IMR-90 (cell line): Measurements from ENCODE around the gene ZCCHC14. TPM values are rescaled to one million over a fixed set of nuclear protein-coding genes. Genes with fewer than 3 reads are reported as not detected.

Experiments used
- ATAC-seq: fragments of 200-7000 bp; cut with Tn5 transposase; 2 replicates; pipeline ENCODE4 v1.9.1; 2020; ENCODE audit warnings: low read depth, mild to moderate bottlenecking, moderate library complexity
- BruUV-seq: library from RNA; stranded (reverse); fragments of 400-500 nt; replicated peaks from 2 replicates; lab custom pipeline; 2021; lab: Mats Ljungman, UMichigan
- CTCF ChIA-PET: fragments of 300-600 bp; formaldehyde crosslinking; extraction: SDS; loops from one replicate; lab custom pipeline; 2021; ENCODE audit warnings: antibody characterized with exemption; lab: Yijun Ruan, JAX
- POLR2A ChIA-PET: fragments of 300-600 bp; sonication (Branson Sonifier 250); formaldehyde crosslinking; loops from one replicate; lab custom pipeline; 2022; ENCODE audit warnings: antibody characterized with exemption; ENCODE audit not compliant: unreplicated experiment; lab: Charles Lee
- DNase-seq: peaks from one replicate; pipeline ENCODE4 v3.0.0; 2013
- H2AFZ ChIP-seq: replicated peaks from 2 replicates; pipeline ENCODE3; 2013; ENCODE audit warnings: low read length, mild to moderate bottlenecking; ENCODE audit not compliant: poor library complexity
- H2AK5ac ChIP-seq: 2 replicates; pipeline ENCODE4 v1.6.1; 2013; ENCODE audit warnings: low read depth, low read length, inconsistent platforms
- H2AK9ac ChIP-seq: replicated peaks from 2 replicates; pipeline ENCODE3; 2013; ENCODE audit warnings: mild to moderate bottlenecking, low read depth, low read length, moderate library complexity; ENCODE audit not compliant: poor library complexity
- H2BK120ac ChIP-seq: 2 replicates; pipeline ENCODE4 v1.6.1; 2013; ENCODE audit warnings: low read depth, low read length, inconsistent platforms
- H2BK15ac ChIP-seq: 3 replicates; pipeline ENCODE4 v1.6.1; 2013; ENCODE audit warnings: low read depth, low read length, inconsistent platforms
- H2BK20ac ChIP-seq: 2 replicates; pipeline ENCODE4 v1.6.1; 2013; ENCODE audit warnings: low read depth, mild to moderate bottlenecking, inconsistent platforms, low read length, moderate library complexity
- H2BK5ac ChIP-seq: 2 replicates; pipeline ENCODE4 v1.6.1; 2013; ENCODE audit warnings: mild to moderate bottlenecking, low read depth, low read length, inconsistent platforms; ENCODE audit not compliant: poor library complexity, severe bottlenecking
- H3K14ac ChIP-seq: replicated peaks from 2 replicates; pipeline ENCODE4 v1.6.1; 2013; ENCODE audit warnings: low read depth, low read length, inconsistent platforms
- H3K18ac ChIP-seq: 2 replicates; pipeline ENCODE4 v1.6.1; 2013; ENCODE audit warnings: low read depth, low read length, control low read depth
- H3K23ac ChIP-seq: 2 replicates; pipeline ENCODE4 v1.6.1; 2013; ENCODE audit warnings: low read depth, low read length, inconsistent platforms
- H3K27ac ChIP-seq: 2 replicates; pipeline ENCODE4 v1.5.1; 2013; ENCODE audit warnings: mild to moderate bottlenecking, control low read depth, low read length; ENCODE audit not compliant: insufficient read depth
- H3K27me3 ChIP-seq: 2 replicates; pipeline ENCODE4 v1.6.1; 2013; ENCODE audit warnings: low read length; ENCODE audit not compliant: control insufficient read depth, insufficient read depth
- H3K36me3 ChIP-seq: 2 replicates; pipeline ENCODE4 v1.6.1; 2013; ENCODE audit warnings: low read length, mixed read lengths; ENCODE audit not compliant: control insufficient read depth, insufficient read depth
- H3K4ac ChIP-seq: 2 replicates; pipeline ENCODE4 v1.6.1; 2013; ENCODE audit warnings: low read depth, low read length, inconsistent platforms
- H3K4me1 ChIP-seq: 2 replicates; pipeline ENCODE4 v1.6.1; 2013; ENCODE audit warnings: low read length, mixed read lengths; ENCODE audit not compliant: control insufficient read depth, insufficient read depth
- H3K4me2 ChIP-seq: 2 replicates; pipeline ENCODE4 v1.6.1; 2013; ENCODE audit warnings: low read depth, mild to moderate bottlenecking, control low read depth, low read length, moderate library complexity
- H3K4me3 ChIP-seq: 2 replicates; pipeline ENCODE4 v1.5.1; 2013; ENCODE audit warnings: low read depth, mild to moderate bottlenecking, control low read depth, low read length, moderate library complexity; ENCODE audit not compliant: insufficient read depth
- H3K56ac ChIP-seq: 2 replicates; pipeline ENCODE4 v1.6.1; 2013; ENCODE audit warnings: low read length, inconsistent platforms; ENCODE audit not compliant: insufficient read depth; ENCODE audit errors: extremely low read depth
- H3K79me1 ChIP-seq, 2 experiments: 2 replicates each; pipeline ENCODE4 v1.6.1; 2013; ENCODE audit warnings: low read length in 2 of 2, inconsistent platforms in 1 of 2, low read depth in 1 of 2
- H3K9ac ChIP-seq: 2 replicates; pipeline ENCODE4 v1.6.1; 2013; ENCODE audit warnings: low read depth, low read length, control low read depth
- H3K9me1 ChIP-seq: 2 replicates; pipeline ENCODE4 v1.6.1; 2013; ENCODE audit warnings: low read length, inconsistent platforms; ENCODE audit not compliant: insufficient read depth
- H3K9me3 ChIP-seq: 2 replicates; pipeline ENCODE4 v1.6.1; 2013; ENCODE audit warnings: low read length; ENCODE audit not compliant: control insufficient read depth, insufficient read depth
- H4K20me1 ChIP-seq: 2 replicates; pipeline ENCODE4 v1.6.1; 2013; ENCODE audit warnings: low read length, inconsistent platforms; ENCODE audit not compliant: insufficient read depth
- H4K5ac ChIP-seq: 2 replicates; pipeline ENCODE4 v1.6.1; 2013; ENCODE audit warnings: mild to moderate bottlenecking, low read depth, low read length, control low read depth
- H4K8ac ChIP-seq, 2 experiments: 2 replicates each; pipeline ENCODE4 v1.6.1; 2013; ENCODE audit warnings: low read depth in 2 of 2, low read length in 2 of 2, control low read depth in 1 of 2, inconsistent platforms in 1 of 2
- H4K91ac ChIP-seq: 2 replicates; pipeline ENCODE4 v1.6.1; 2013; ENCODE audit warnings: low read depth, low read length, inconsistent platforms; ENCODE audit not compliant: insufficient read depth
- BHLHE40 ChIP-seq: fragments of 150-350 bp; IDR thresholded peaks from 2 replicates; pipeline ENCODE4 v1.6.1; 2016; ENCODE audit warnings: mild to moderate bottlenecking, low read depth, low read length
- CEBPB ChIP-seq: IDR thresholded peaks from 2 replicates; pipeline ENCODE4 v1.6.1; 2012; ENCODE audit warnings: low read depth, low read length, improper control_type of control experiment
- CHD1 ChIP-seq: IDR thresholded peaks from 2 replicates; pipeline ENCODE4 v1.6.1; 2012; ENCODE audit warnings: low read depth, low read length, improper control_type of control experiment
- FOS ChIP-seq: fragments of 150-350 bp; IDR thresholded peaks from 2 replicates; pipeline ENCODE4 v1.6.1; 2016; ENCODE audit warnings: low read depth, low read length
- MAFK ChIP-seq: IDR thresholded peaks from 2 replicates; pipeline ENCODE4 v1.6.1; 2012; ENCODE audit warnings: low read depth, low read length, improper control_type of control experiment
- MAZ ChIP-seq: IDR thresholded peaks from 2 replicates; pipeline ENCODE4 v1.6.1; 2012; ENCODE audit warnings: low read depth, mild to moderate bottlenecking, low read length, improper control_type of control experiment, moderate library complexity, borderline replicate concordance
- MXI1 ChIP-seq: IDR thresholded peaks from 2 replicates; pipeline ENCODE4 v1.6.1; 2012; ENCODE audit warnings: low read depth, mild to moderate bottlenecking, low read length, moderate library complexity, borderline replicate concordance
- NFE2L2 ChIP-seq: fragments of 150-350 bp; IDR thresholded peaks from 2 replicates; pipeline ENCODE4 v1.6.1; 2016; ENCODE audit warnings: low read depth, mild to moderate bottlenecking, low read length
- POLR2A ChIP-seq: IDR thresholded peaks from 2 replicates; pipeline ENCODE4 v1.6.1; 2012; ENCODE audit warnings: mild to moderate bottlenecking, low read depth, low read length
- RAD21 ChIP-seq: IDR thresholded peaks from 2 replicates; pipeline ENCODE4 v1.6.1; 2012; ENCODE audit warnings: low read length, improper control_type of control experiment
- RCOR1 ChIP-seq: IDR thresholded peaks from 2 replicates; pipeline ENCODE4 v1.6.1; 2012; ENCODE audit warnings: mild to moderate bottlenecking, low read length, improper control_type of control experiment; ENCODE audit not compliant: insufficient replicate concordance
- RFX5 ChIP-seq: IDR thresholded peaks from 2 replicates; pipeline ENCODE4 v1.8.0; 2012; ENCODE audit warnings: low read depth, mild to moderate bottlenecking, low read length, moderate library complexity
- SMC3 ChIP-seq: fragments of 150-350 bp; IDR thresholded peaks from 2 replicates; pipeline ENCODE4 v1.6.1; 2016; ENCODE audit warnings: low read depth, mild to moderate bottlenecking, antibody characterized with exemption, low read length, moderate library complexity
- WGBS, 2 experiments: methylation state at CpG; one replicate each; pipeline versions ENCODE4 v1.1.5 to v1.1.7; 2013; ENCODE audit warnings: missing lambda C conversion rate in 2 of 2; ENCODE audit not compliant: insufficient read length in 1 of 2; ENCODE audit errors: extremely low coverage in 2 of 2; 5-methylcytosine and 5-hydroxymethylcytosine counted together
- dilution Hi-C: fragments of 300-500 bp; cut with HindIII; formaldehyde crosslinking; loops from one replicate; pipeline ENCODE4 v1.14.3; 2018; ENCODE audit warnings: low sequenced_read_pairs; ENCODE audit not compliant: unreplicated experiment
- in situ Hi-C: fragments of 300-500 bp; cut with MboI; formaldehyde crosslinking; loops from 3 replicates; pipeline ENCODE4 v1.14.3; 2019; ENCODE audit warnings: low sequenced_read_pairs, inconsistent platforms, mixed read lengths
- intact Hi-C: fragments of 100-400 bp; cut with micrococcal nuclease; formaldehyde crosslinking; loops from 2 replicates; pipeline ENCODE4 v1.10.0; 2022
- polyA plus RNA-seq, 3 experiments: library from polyadenylated mRNA; depleted of rRNA; stranded (reverse); fragments of >200 nt; gene quantifications; 2 replicates each; pipeline ENCODE4 v1.2.3, GENCODE V29; 2012; ENCODE audit warnings: low replicate concordance in 1 of 3
- total RNA-seq: library from RNA; depleted of rRNA; stranded (reverse); fragments of >200 nt; gene quantifications from 2 replicates; pipeline ENCODE4 v1.2.3, GENCODE V29; 2012
- TF ChIP-seq, protein P1 (sequence below): fragments of 150-350 bp; IDR thresholded peaks from 2 replicates; pipeline ENCODE4 v1.6.1; 2016; ENCODE audit warnings: low read depth, mild to moderate bottlenecking, low read length, moderate library complexity, borderline replicate concordance
- TF ChIP-seq, protein P2 (sequence below): fragments of 150-350 bp; IDR thresholded peaks from 2 replicates; pipeline ENCODE4 v1.6.1; 2017; ENCODE audit warnings: mild to moderate bottlenecking, antibody characterized with exemption, low read length, low read depth
- TF ChIP-seq, protein P3 (sequence below): conservative IDR thresholded peaks from 2 replicates; pipeline ENCODE4 v1.5.1; 2012; ENCODE audit warnings: mild to moderate bottlenecking, low read depth, low read length, improper control_type of control experiment

Gene ZCCHC14
- total and polyA plus RNA-seq, 2 of the 4 experiments (the other 2 are of a cell fraction): 2.5 to 5.3 TPM

DNA sequence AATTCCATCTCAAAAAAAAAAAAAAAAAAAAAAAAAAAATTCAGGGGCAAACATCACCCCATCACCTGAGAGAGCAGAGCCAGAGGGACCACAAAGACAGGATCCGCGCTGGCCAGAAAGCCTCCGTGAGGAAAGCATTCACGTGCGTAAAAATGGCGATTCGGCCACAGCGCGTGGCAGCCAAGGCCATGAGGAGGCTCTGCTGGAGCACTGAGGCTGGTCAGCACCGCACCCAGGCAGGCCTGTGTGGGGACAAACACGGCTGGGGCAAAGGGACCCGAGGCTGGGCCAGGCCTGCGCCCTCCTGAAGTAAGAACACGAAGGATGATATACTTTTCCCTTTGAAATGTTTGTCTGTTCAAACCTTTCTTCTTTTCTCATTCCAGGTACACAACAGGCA lies 55.5 kb downstream of the ZCCHC14 start:
- H3K9me3 ChIP-seq: no peaks in the 10 kb centered on the region
- H3K23ac ChIP-seq: no peak overlapping the region
- DNase-seq: no peak
- H3K27ac ChIP-seq: no peak overlapping the region
- H2AK9ac ChIP-seq: no peak overlapping the region
- H3K56ac ChIP-seq: no peak overlapping the region
- peaks cover 24% of the 10 kb centered on the region for H3K4me1 ChIP-seq
- H2BK20ac ChIP-seq: no peak overlapping the region
- peaks cover 2% of the 10 kb centered on the region; the same call in 1 of the 2 replicates for H3K36me3 ChIP-seq
- peaks cover 24% of the 10 kb centered on the region for H3K9me1 ChIP-seq
- H2BK15ac ChIP-seq: no peak overlapping the region
- ChIA-PET CTCF (no interaction called here), POLR2A (no interaction called here)
- H3K18ac ChIP-seq: no peak overlapping the region
- no peak overlapping the region for H2AFZ ChIP-seq
- no peak overlapping the region for H3K14ac ChIP-seq
- no peak overlapping the region for H2BK120ac ChIP-seq
- H4K20me1 ChIP-seq: peaks cover 35% of the 10 kb centered on the region
- BruUV-seq: no TSS peak
- no peak overlapping the region for H3K4me3 ChIP-seq
- in situ Hi-C loops: no loop called here
- no peak overlapping the region for H3K4ac ChIP-seq
- TF ChIP-seq RFX5 (no peak), RCOR1 (no peak), MXI1 (no peak), MAZ (no peak), CEBPB (no peak), MAFK (no peak), FOS (no peak), RAD21 (no peak), POLR2A (no peak), NFE2L2 (no peak), SMC3 (no peak), BHLHE40 (no peak), CHD1 (no peak)
- TF ChIP-seq, protein P1, sequence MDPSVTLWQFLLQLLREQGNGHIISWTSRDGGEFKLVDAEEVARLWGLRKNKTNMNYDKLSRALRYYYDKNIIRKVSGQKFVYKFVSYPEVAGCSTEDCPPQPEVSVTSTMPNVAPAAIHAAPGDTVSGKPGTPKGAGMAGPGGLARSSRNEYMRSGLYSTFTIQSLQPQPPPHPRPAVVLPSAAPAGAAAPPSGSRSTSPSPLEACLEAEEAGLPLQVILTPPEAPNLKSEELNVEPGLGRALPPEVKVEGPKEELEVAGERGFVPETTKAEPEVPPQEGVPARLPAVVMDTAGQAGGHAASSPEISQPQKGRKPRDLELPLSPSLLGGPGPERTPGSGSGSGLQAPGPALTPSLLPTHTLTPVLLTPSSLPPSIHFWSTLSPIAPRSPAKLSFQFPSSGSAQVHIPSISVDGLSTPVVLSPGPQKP: no peak
- TF ChIP-seq, protein P2, sequence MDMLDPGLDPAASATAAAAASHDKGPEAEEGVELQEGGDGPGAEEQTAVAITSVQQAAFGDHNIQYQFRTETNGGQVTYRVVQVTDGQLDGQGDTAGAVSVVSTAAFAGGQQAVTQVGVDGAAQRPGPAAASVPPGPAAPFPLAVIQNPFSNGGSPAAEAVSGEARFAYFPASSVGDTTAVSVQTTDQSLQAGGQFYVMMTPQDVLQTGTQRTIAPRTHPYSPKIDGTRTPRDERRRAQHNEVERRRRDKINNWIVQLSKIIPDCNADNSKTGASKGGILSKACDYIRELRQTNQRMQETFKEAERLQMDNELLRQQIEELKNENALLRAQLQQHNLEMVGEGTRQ: no peak
- TF ChIP-seq, protein P3, sequence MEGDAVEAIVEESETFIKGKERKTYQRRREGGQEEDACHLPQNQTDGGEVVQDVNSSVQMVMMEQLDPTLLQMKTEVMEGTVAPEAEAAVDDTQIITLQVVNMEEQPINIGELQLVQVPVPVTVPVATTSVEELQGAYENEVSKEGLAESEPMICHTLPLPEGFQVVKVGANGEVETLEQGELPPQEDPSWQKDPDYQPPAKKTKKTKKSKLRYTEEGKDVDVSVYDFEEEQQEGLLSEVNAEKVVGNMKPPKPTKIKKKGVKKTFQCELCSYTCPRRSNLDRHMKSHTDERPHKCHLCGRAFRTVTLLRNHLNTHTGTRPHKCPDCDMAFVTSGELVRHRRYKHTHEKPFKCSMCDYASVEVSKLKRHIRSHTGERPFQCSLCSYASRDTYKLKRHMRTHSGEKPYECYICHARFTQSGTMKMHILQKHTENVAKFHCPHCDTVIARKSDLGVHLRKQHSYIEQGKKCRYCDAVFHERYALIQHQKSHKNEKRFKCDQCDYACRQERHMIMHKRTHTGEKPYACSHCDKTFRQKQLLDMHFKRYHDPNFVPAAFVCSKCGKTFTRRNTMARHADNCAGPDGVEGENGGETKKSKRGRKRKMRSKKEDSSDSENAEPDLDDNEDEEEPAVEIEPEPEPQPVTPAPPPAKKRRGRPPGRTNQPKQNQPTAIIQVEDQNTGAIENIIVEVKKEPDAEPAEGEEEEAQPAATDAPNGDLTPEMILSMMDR: no peak
- ATAC-seq: no peak
- no peak overlapping the region for H2AK5ac ChIP-seq
- 89% methylated on average over 11 of the region's 14 CpGs; no CpG with 5 or more reads in 1 of the 2 experiments for WGBS, 2 experiments
- no peak overlapping the region for H4K8ac ChIP-seq
- peaks cover 26 to 84% of the 10 kb centered on the region in 2 experiments; a peak in 3 of 4 replicates for H3K79me1 ChIP-seq
- H4K91ac ChIP-seq: no peak overlapping the region
- intact Hi-C loops: no loop called here
- H4K5ac ChIP-seq: no peak overlapping the region
- dilution Hi-C loops: no loop called here
- H3K4me2 ChIP-seq: no peak overlapping the region
- no peak overlapping the region for H3K9ac ChIP-seq
- H3K27me3 ChIP-seq: no peaks in the 10 kb centered on the region
- no peak overlapping the region for H2BK5ac ChIP-seq
